Measurements from ENCODE around the gene KLHL33.

- TF ChIP-seq POLR2A (IDR thresholded peaks at IDR 0.05; ENCODE audit: low read depth, low read length) (no peak), CTCF (IDR thresholded peaks at IDR 0.05; ENCODE audit: extremely low read depth in 1 of 2, insufficient read depth in 1 of 2, low read depth in 1 of 2, low read length in 2 of 2) (no peak), MYC (IDR thresholded peaks at IDR 0.05; ENCODE audit: low read depth, low read length) (no peak), EZH2 (IDR thresholded peaks at IDR 0.05; ENCODE audit: borderline replicate concordance, low read depth, low read length, severe bottlenecking) (no peak), POLR2AphosphoS5 (IDR thresholded peaks at IDR 0.05; ENCODE audit: insufficient read depth, low read depth, low read length) (no peak), MAX (IDR thresholded peaks at IDR 0.05; ENCODE audit: insufficient read depth, insufficient read length) (no peak), JUN (IDR thresholded peaks at IDR 0.05; ENCODE audit: borderline replicate concordance, insufficient read depth, insufficient read length, low read depth) (no peak), FOS (IDR thresholded peaks at IDR 0.05; ENCODE audit: borderline replicate concordance, insufficient read depth, low read length) (no peak)
Measured at GRCh38 chr14:20383636-20384035, 52.3 kb downstream of the KLHL33 start.
